Hypothalamus (tissue), 51 donors: Measurements from ENCODE around the gene KIAA0513.

Experiments used
- DNase-seq, 51 donors: peaks; one replicate each; lab custom pipeline; 2025; lab: John Stamatoyannopoulos, UW

Gene KIAA0513

GRCh38 chr16:85141491-85142128 is 114.0 kb downstream of the KIAA0513 start:
- DNase-seq: no peak

GRCh38 chr16:85142129-85142513 is 114.5 kb downstream of the KIAA0513 start:
- no peak for DNase-seq

GRCh38 chr16:85142771-85143211 is 115.2 kb downstream of the KIAA0513 start:
- no peak for DNase-seq
